Measurements from ENCODE around the gene MAPK9.

DNA sequence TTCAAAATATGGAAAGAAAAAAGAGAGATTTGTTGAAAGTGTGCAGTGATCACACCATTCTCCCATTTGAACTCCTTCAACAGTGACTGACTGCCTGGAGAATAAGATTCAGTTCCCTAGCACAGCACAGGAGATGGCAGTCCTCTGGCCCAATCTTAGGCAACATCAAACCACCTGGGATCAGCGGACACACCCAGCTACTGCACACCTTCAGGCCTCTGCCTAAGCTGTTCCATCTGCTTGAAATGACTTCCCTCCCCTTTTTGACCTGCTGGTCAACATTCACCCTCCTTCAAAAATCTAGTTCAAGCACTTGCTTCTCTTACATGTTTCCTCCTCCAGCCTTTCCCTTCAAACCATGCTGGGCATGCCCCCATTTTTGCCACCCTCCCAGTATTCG lies 4.5 kb downstream of the MAPK9 start:
- TF ChIP-seq CTCF (IDR thresholded peaks at IDR 0.05 in 4 of 5, conservative IDR thresholded peaks at IDR 0.05 in 1 of 5) (no peak), POLR2A (IDR thresholded peaks at IDR 0.05) (no peak)

Measured in gastrocnemius medialis (tissue), 4 donors.